ENCODE data around the gene TRPM4. TPM values are rescaled to one million over a fixed set of nuclear protein-coding genes. Genes with fewer than 3 reads are reported as not detected.

The TRPM4 gene
- total and polyA plus RNA-seq, 2 of the 8 experiments (the other 6 are each of a cell fraction or from before 2014, with no cell fraction given) = 11.3 to 13.3 TPM

DNA sequence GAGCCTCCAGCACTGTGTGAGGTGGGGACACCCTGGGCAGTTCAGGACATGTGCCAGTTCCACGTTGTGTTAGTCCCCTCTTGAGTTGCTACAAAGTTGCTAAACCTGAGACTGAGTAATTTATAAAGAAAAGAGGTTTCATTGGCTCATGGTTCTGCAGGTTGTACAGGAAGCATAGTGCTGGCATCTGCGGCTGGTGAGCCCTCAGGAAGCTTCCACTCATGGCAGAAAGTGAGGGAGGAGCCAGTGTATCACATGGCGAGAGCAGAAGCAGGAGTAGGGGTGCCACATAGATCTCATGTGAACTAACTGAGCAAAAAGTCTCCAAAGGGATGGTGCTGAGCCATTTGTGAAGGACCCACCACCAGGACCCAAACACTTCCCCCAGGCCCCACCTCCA lies 33.2 kb downstream of the TRPM4 start:
- Histone ChIP-seq H3K9me3 (ENCODE audit: insufficient read depth in 2 of 2, low read depth in 1 of 2, low read length in 1 of 2) (no peaks in the 10 kb centered on the region), H3K79me1 (ENCODE audit: low read depth, low read length) (no peaks in the 10 kb centered on the region; the same call in 1 of the 2 replicates), H3K14ac (ENCODE audit: insufficient read length) (no peak overlapping the region), H2BK5ac (ENCODE audit: low read depth, low read length) (no peak overlapping the region), H2BK12ac (ENCODE audit: low read depth, low read length) (no peak overlapping the region), H3K4ac (replicated peaks; ENCODE audit: insufficient read length, low read depth, low read length) (no peak overlapping the region), H3K27ac (ENCODE audit: low read depth, low read length) (no peak overlapping the region), H3K9ac (replicated peaks in 1 of 4; ENCODE audit: extremely low read depth in 1 of 4, low read depth in 3 of 4, low read length in 3 of 4) (no peak overlapping the region), H4K5ac (ENCODE audit: insufficient read length, low read depth, low read length) (no peak overlapping the region), H2BK120ac (replicated peaks; ENCODE audit: low read depth, low read length) (no peak overlapping the region), H3K4me2 (ENCODE audit: insufficient read depth in 1 of 2, low read depth in 2 of 2, low read length in 2 of 2) (no peak overlapping the region), H3K4me1 (replicated peaks in 1 of 4; ENCODE audit: control insufficient read depth in 3 of 4, insufficient read depth in 4 of 4, low read length in 3 of 4) (no peaks in the 10 kb centered on the region; a peak in 1 of 7 replicates), H2BK15ac (ENCODE audit: low read length) (no peak overlapping the region), H4K20me1 (replicated peaks in 1 of 2; ENCODE audit: control insufficient read depth in 1 of 2, insufficient read depth in 2 of 2, low read length in 2 of 2) (peaks cover 0 to 1% of the 10 kb centered on the region in 2 experiments), H3K23me2 (ENCODE audit: low read depth, low read length) (no peaks in the 10 kb centered on the region), H2AK5ac (ENCODE audit: low read depth, low read length) (no peak overlapping the region), H4K8ac (ENCODE audit: extremely low read depth, insufficient read depth, low read length) (no peak overlapping the region), H3K18ac (ENCODE audit: extremely low read depth, low read length) (no peak overlapping the region), H3K4me3 (ENCODE audit: extremely low read depth in 1 of 4, insufficient read depth in 2 of 4, low read depth in 3 of 4, low read length in 4 of 4) (no peak overlapping the region), H3K23ac (ENCODE audit: insufficient read length) (no peak overlapping the region), H2BK20ac (ENCODE audit: low read length) (no peak overlapping the region), H3K27me3 (replicated peaks in 1 of 4; ENCODE audit: control insufficient read depth in 3 of 4, extremely low read depth in 1 of 4, insufficient read depth in 3 of 4, low read length in 3 of 4) (no peaks in the 10 kb centered on the region), H2AFZ (ENCODE audit: low read length) (no peak overlapping the region), H3K79me2 (ENCODE audit: control insufficient read depth in 1 of 2, insufficient read depth in 2 of 2, low read length in 2 of 2) (no peaks in the 10 kb centered on the region), H4K91ac (replicated peaks; ENCODE audit: insufficient read length, low read length) (no peak overlapping the region), H3K56ac (replicated peaks; ENCODE audit: insufficient read length, low read depth, low read length) (no peak overlapping the region), H3K36me3 (ENCODE audit: control insufficient read depth in 2 of 4, insufficient read depth in 4 of 4, low read length in 3 of 4) (no peaks in the 10 kb centered on the region; a peak in 1 of 8 replicates)
- POLR2A ChIA-PET (ENCODE audit: partially characterized antibody) = interaction anchor here (0.8 to 1.2 kb wide), 2 partner anchors 8 to 70 kb away, joined by 3 read pairs; no protein-coding TSS in a partner anchor
- TF ChIP-seq HDAC6 (IDR thresholded peaks at IDR 0.05; ENCODE audit: low read depth, low read length) (no peak), E2F6 (IDR thresholded peaks at IDR 0.05) (no peak), TAF1 (IDR thresholded peaks at IDR 0.05; ENCODE audit: low read depth, low read length) (no peak), BCL11A (IDR thresholded peaks at IDR 0.05; ENCODE audit: low read depth in 2 of 2, low read length in 2 of 2) (no peak), CBX8 (IDR thresholded peaks at IDR 0.05; ENCODE audit: borderline replicate concordance, low read depth, low read length) (no peak), EZH2 (IDR thresholded peaks at IDR 0.05; ENCODE audit: low read depth, low read length, severe bottlenecking) (no peak), GTF2F1 (IDR thresholded peaks at IDR 0.05; ENCODE audit: borderline replicate concordance, low read depth, low read length) (no peak)
- TF ChIP-seq, protein P1, sequence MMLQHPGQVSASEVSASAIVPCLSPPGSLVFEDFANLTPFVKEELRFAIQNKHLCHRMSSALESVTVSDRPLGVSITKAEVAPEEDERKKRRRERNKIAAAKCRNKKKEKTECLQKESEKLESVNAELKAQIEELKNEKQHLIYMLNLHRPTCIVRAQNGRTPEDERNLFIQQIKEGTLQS (IDR thresholded peaks at IDR 0.05; ENCODE audit: insufficient read depth, low read depth, low read length) = no peak
- CTCF ChIA-PET (ENCODE audit: partially characterized antibody) = interaction anchor here (0.6 to 1.5 kb wide), 5 partner anchors 8 to 169 kb away, joined by 3 read pairs; no protein-coding TSS in a partner anchor
- FAIRE-seq (no peak), DNase-seq (ENCODE audit: low read depth in 1 of 2, low spot score in 2 of 2) (no peak)
- 84% methylated on average over 3 of the region's 3 CpGs; no CpG with 5 or more reads in 1 of the 2 experiments for WGBS, 2 experiments (ENCODE audit: extremely low coverage in 1 of 2, insufficient coverage in 1 of 2, insufficient read length in 1 of 2, insufficient replicate concordance in 2 of 2, low coverage in 1 of 2, low lambda C conversion rate in 2 of 2, missing lambda C conversion rate in 1 of 2)
